HG02623 (cell line): ENCODE data around the gene VCPKMT.

Source experiments
- ATAC-seq: cut with Tn5 transposase; IDR thresholded peaks from one replicate; pipeline ENCODE4 v1.9.1; 2021; ENCODE audit warnings: moderate library complexity; ENCODE audit not compliant: unreplicated experiment

VCPKMT gene

DNA sequence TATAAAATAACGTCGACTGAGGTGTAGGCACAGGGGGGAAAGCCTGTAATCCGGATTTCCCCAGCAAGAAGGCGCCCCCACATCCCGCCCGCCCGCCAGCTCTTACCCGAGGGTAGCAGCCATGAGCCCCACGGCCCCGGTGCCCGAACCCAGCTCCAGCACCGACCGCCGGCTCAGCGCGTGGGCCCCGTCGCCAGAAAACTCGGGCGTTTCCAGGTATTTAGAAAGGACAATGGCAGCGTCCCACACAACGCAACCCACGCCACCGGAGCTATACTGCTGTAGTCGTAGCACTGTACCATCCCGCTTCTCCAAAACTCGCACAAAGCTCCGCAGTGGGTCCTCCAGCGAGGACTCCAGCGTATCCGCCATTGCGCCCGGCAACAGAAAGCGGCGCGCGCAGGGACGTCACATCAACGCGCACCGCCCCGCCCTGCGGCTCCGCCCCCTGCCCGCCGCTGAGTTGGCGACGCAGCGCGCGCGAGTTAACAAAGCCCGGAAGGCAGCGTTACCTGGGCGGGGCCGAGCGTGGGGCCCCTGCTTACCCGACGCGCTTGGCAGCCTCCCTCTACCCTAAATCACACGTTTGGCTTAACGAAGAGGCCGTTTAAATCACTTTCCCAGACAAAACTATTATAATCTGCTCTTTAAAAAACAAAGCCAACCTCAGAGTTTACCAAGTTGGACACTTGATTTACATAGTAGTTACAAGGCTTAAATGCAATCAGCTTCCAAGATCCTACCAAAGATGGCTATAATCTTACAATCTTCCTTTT is at the start of gene VCPKMT:
Gene VCPKMT, minus strand, starts transcription at position 392 of the 776 bp plus-strand sequence. Its CDS starts 20 bp downstream, at position 372.
- peak; percentile 94 for ATAC-seq

DNA sequence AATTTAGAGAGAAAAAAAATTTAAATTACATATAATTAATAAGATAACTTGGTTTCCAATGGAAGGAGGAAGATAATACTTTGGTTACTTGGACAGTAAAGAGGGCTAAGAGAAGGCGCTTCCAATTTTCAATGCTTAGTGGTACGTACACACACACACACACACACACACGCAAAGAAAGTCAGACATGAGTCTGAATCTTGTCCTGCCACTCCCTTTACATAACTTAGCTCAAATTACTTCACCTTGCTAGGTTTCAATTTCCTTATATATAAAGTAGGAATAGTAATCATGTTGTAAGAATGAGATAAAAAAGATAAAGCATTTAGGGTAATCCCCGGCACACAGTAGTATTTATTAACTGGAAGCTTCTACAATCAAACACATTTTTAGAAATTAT is 39.7 kb upstream of the VCPKMT start:
- no peak for ATAC-seq

DNA sequence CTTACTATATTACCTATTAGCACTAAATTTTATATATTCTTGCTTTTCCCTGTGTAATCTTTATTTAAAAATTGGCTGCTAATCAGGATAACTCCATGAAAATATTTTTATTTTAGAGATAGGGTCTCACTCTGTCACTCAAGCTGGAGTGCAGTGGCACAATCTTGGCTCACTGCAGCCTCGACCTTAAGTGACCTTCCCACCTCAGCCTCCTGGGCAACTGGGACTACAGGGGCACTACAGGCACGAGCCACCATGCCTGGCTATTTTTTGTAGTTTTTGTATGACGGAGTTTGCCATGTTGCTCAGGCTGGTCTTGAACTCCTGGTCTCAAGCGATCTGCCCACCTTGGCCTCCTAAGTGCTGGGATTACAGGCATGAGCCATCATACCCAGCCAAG is 32.4 kb upstream of the VCPKMT start:
- no peak for ATAC-seq

DNA sequence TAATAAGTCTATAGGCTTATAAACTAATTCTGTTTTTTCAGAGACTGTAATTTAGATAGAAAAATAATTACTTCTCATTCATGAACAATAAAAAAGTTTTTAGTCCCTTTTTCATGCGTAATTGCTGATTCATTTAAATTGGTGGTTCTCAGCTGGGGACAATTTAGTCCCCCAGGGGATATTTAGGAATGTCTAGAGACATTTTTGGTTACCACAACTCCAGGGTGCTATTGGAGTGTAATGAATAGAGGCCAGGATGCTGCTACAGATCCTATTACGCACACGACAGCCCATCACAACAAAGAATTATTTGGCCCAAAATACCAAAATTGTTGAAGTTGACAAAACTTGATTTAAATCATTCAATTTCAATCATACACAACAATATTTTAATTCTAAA is 22.8 kb upstream of the VCPKMT start:
- no peak for ATAC-seq

DNA sequence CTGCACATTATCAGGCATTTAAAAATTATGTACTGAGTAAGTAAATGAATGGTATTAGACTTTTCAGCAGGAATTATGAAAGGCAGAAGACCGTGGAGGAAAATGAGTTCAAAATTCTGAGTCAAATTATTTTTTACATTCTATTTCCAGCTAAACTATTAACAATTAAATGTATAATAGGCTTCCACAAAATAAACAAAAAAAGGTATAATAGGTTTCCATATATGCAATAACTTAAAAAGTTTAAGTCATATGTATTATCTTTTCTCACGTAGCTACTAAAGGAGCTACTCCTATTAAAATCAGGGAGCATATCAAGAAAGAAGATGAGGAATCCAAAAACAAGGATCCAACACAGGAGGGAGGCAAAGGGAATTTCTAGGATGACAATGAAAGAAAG is 11.4 kb upstream of the VCPKMT start:
- ATAC-seq, result no peak

DNA sequence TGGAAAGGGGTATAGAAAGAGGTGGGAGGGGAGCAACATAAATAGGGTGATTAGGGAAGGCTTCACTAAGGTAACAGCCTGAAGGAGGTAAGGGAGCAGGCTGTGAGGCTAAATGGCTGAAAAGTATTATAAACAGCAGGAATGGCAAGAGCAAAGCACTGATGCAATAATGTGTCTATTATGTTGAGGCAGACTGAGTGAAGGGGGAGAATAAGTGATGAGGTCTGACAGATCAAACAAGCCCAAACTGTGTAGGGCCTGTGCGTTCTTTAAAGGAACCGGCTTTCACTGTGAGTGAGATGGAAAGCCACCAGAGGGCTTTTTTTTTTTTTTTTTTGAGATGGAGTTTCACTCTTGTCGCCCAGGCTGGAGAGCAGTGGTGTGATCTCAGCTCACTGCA is 6.7 kb upstream of the VCPKMT start:
- ATAC-seq, result no peak

DNA sequence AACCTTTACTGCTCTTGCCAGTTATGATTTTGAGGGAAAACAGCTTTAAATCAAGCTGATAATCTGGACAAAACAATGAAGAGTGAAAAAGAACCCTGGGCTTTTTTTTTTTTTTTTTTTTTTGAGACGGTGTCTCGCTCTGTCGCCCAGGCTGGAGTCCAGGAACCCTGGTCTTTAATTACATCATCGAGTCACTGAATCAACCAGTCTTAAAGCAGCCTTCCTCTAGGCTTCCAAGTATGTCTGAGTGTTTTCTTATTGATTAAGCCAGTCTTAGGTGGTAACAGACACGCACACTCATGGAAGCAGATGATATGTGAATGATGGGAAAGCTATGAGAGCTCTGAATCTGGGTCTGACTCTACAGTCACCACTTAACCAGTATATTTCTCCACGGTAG is 5.9 kb upstream of the VCPKMT start:
- no peak for ATAC-seq

DNA sequence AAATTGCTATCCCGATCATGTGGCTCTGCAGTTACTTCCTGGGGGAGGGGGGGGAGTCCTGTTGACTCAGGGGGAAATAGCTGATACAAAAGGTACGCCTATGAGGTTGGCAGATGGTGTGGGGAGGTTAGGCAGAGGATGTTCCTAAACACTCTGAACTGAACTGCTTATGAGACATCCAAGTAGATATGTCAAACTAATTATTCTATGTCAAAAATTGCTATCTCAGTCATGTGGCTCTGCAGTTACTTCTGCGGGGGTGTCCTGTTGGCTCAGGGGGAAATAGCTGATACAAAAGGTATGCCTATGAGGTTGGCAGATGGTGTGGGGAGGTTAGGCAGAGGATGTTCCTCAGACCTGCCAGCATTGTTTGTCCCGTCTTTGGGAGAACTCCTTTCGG is 5.1 kb upstream of the VCPKMT start:
- no peak for ATAC-seq

DNA sequence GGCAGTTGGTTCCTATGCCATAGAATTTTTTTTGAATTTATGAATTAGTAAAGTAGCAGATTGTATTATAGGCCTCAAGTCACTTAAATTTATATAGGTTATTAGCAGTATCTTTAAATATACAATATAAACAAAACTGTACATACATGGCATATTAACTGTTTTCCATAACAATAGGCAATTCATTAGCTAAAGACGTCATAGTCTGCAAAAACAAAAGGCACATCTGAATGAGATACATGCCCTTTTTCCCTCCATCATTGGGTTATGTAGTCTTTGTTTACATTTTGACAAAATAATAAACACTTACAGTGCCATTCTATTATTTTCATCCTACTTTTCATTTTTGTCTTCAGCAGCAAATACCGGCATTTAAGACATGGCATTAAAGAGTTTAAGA is 1.1 kb upstream of the VCPKMT start:
- no peak for ATAC-seq

DNA sequence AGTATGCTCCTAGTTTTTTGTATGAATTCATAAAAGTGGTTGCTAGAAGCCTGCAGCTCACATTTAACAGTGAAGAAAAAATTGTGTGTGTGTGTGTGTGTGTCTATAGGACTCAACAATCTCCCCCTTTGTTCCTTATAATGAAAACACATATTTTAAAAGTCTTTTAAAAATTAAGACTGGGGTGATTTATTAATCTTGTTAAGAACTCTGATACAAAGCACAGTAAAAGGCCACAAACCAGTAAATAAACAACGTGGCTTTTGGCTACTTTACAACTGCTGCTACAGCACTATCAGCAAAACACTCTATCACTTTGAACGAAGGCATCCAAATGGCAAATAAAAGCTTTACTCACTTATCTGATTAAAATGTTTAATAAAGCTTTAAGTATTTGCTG is 594 bp upstream of the VCPKMT start:
- ATAC-seq, result no peak

DNA sequence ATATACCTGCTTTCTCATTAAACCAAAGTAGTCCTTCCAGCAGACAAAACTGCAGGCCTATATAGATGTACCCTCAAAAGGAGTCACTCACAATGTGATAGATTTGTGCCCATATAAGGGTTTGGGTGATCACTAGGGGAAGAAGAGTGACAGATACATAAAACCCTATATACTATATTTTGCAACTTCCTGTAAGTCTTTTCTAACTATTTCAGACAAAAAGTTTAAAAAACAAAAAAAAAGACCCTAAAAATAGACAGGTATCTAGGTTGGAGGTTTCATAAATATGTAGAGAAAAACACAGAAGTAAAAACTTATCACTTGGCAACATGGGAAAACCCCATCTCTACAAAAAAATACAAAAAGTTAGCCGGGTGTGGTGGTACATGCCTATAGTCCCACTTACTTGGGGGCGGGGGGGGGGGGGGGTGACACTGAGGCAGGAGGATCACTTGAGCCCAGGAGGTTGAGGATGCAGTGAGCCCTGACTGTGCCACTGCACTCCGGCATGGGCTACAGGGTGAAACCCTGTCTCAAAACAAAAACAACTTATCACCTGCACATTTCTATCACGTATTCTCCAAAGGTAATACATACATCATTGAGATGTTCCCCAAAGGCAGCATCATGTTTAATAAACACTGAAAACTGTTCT is 2.9 kb downstream of the VCPKMT start:
- no peak for ATAC-seq

DNA sequence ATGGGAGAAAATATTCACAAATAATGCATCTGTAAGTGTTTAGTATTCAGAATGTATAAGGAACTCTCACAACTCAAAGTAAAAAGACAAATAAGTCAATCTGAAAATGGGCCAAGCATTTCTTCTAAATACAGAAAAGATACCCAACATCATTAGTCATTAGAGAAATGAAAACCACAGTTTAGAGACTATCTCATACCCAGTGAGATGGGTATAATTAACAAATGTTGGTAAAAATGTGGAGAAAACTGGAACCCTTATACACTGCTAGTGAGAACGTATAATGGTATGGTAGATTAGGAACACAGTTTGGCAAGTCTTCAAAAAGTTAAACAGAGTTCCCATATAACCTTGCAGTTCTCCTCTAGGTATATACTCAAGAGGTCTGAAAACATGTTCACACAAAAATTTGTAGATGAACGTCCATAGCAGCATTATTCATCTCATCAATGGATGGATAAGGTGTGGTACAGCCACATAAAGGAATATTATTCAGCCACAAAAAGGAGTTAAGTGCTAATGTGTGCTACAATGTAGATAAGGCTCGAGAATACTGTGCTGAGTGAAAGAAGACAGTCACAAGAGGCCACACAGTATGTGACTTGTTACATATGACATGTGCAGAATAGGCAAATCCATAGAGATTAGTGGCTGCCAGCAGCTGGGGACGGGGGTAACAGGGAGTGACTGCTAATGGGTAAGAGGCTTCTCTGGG is 5.9 kb downstream of the VCPKMT start:
- ATAC-seq, result no peak

DNA sequence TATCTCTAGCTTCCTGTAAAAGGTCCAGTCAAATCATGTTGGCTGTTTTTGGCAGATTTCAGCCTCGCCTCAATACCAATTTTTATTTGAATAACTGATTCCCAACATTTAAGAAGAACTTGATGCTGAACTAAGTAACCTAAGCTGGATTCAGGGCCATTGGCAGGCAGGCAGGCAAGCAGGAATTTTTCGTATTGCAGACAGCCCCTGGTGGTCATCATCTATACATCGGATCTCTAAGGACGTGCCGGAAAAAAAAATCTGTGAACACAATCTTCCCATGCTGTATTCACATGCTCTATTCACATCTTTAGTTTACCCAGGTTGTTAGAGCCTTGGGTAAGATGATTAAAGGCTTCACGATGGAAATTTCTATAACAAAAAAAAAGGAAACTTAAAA is 7.0 kb downstream of the VCPKMT start:
- no peak for ATAC-seq

DNA sequence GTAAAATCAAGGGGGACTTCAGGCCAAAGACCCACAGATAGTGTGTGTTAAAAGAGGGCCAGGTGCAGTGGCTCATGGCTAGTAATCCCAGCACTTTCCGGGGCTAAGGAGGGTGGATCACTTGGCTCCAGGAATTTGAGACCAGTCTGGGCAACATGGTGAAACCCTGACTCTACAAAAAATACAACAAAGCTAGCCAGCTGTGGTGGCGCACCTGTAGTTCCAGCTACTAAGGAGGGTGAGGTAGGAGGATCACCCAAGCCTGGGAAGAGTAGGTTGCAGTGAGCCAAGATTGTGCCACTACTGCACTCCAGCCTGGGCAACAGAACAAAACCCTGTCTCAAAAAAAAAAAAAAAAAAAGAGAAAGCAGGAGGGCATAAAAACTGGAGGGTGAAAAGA is 8.5 kb downstream of the VCPKMT start:
- ATAC-seq, result no peak

DNA sequence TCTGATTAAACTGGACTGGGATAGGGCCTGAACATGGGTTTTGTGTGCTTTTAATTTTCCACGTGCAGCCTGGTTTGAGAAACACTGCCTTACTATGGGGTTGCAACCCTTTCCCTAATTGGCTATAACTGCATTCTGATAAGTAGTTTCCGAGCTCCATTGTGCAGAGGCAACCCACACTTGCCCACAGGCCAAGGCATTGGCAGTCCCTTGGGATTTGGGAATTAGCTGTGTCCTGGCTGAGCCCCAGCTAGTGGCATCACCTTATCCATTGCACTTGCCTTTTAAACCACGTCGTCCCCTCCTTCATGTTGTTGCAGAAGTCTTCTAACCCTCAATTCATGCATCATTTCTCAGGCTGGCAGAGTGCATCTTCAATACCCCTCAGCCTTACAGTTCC is 10.2 kb downstream of the VCPKMT start:
- no peak for ATAC-seq

DNA sequence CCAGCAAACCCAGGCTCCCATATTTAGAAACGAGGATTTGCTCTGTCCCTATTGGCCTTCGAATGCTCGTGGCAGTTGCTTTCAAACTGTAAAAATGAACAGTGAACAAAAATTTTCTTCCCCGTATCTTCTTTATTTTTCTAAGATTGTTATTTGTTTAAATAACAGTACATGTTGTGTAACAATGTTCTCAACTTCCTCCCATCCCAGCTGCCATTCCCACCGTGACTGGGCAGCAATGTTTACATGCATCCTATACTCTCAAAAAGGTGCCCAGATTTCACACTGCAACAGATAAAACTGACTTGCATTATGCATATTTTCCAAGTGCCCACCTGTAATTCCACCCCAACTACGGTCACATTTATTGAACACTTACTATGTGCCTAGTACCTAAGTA is 12.8 kb downstream of the VCPKMT start:
- no peak for ATAC-seq

DNA sequence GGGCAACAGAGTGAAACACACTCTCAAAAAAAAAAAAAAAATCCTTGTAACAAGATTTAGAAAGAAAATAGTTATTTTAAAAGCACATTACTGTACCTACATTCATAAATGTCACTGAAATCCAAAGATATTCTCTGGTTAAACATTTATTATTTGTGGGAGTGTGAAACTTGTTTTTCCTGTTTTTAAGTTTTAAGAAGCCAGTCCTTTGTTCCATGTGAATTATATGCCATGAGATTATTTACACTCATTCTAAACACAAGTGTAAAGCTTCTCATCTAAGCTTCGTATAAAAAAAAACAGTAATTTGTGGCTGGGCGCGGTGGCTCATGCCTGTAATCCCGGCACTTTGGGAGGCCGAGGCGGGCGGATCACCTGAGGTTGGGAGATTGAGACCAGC is 15.0 kb downstream of the VCPKMT start:
- ATAC-seq, result no peak

DNA sequence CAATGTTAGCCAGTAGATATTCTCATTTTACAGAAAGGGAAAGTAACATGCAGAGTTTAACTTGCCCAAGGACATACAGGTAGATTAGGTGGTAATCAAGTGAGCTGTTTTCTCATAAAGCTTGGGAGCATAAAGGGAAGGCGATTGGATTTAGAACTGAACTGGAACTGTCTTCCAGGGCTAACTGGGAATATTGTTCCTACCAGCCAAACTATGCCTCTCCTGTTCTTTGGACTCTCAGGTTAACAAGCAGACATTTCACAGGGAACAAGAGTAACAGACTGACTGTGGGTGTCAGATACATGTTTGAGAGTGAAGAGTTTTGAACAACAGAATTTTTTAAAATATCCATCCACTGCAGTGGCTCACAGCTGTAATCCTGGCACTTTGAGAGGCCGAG is 15.6 kb downstream of the VCPKMT start:
- ATAC-seq, result no peak

DNA sequence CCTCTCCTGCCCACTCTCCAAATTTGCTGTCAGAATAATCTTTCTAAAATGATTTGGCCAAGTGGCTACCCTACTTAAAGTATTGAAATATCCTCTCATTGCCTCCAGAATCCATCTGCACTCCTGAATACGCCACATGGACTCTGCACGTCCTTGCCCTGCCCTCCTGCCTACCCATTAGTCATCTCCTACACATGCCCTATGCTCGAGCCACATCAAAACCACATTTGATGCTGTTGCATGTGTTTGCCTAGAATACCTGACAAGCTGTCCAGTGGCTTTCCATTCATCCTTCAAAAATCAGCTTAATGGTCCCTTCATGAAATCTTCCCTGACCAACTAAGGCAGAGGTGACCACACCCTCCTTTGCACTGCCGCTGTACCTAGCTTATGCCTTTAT is 17.0 kb downstream of the VCPKMT start:
- ATAC-seq, result no peak

DNA sequence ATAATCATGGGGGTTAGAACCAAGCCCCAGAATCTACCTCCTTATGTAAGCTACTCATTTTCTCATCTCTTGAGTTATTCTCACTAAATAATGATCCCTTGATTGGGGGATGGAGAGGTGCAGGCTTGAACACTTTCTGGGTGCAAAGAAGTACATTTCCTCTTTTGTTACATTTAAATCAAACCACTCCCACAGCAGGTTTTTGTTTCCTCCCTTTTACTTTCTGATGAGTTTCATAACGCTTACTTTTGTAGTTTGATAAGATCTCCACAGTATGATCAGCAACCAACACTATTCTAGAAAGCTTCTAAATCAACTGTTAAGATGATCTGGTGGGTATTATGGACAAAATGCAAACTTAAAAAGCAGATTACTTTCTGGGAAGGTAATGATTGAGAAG is 20.5 kb downstream of the VCPKMT start:
- ATAC-seq, result no peak

DNA sequence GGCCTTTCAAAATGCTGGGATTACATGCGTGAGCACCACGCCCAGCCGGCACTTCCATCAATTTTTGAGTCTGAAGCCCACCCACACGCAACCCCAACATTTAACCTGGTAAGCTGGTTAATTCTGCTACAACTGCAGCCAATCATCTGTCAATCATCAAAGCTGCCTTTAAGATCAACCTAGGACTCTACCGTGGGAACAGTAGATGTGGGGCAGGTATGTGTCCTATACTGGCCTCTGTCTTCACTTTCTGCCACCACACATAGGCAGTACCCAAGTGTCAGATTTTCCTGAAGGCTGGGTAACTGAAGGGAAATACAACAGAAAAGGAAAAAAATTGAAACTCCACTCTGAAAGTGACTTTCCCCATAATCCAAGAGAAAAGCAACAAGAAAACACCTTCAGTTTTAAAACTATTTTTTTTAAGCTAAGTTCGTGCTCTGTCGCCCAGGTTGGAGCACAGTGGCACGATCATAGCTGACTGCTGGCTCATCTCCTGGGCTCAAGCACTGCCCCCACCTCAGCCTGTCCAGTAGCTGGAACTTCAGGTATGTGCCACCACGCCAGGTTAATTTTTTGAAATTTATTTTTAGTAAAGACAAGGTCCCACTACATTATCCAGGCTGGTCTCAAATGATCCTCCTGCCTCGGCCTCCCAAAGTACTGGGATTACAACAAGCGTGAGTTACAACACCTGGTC is 22.2 kb downstream of the VCPKMT start:
- ATAC-seq, result no peak

DNA sequence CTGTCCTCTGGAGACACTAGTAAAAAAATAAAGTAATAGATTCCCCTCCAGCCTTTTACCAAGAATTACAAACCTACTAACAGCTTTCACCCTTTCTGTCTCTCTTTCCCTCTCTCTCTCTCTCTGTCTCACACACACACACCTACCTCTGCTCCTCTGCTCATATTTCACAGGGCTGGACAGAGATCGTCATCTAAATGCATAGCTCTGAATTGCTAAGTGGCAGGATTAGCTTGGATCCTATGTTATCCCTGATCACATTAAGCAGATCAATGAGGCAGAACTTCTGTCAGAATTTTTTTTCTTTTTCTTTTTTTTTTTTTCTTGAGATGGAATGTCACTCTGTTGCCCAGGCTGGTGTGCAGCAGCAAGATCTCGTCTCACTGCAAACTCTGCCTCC is 22.9 kb downstream of the VCPKMT start:
- ATAC-seq, result no peak
